ENCODE measurements around the gene ITGA5. TPM values are rescaled to one million over a fixed set of nuclear protein-coding genes. Genes with fewer than 3 reads are reported as not detected.

The ITGA5 gene
- total RNA-seq, 8 experiments from 2014 or later, result 0.22 to 64.3 (median 15.5) TPM

DNA sequence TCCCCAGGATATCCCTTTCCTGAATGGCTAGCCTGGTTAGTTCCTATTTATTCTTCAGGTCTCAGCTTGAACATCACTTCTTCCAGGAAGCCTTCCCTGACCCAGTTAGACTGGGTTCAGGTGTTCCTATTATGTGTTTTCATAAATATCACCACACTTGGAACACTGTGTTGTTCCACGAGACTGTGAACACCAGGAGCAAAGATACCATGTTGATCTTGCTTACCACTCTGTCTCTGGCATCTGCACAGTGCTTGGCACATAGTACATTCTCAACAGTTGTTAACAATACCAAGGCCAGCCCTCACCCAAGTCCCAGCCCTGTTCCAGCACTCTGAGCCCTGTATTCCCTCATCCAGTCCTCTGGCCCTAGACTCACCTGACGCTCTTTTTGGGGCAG, 20.8 kb downstream of the ITGA5 start:
- Histone ChIP-seq H3K4me1 (replicated peaks in 1 of 2) (peaks cover 0 to 4% of the 10 kb centered on the region in 2 donors), H3K4me3 (no peak overlapping the region), H3K27ac (no peak overlapping the region)
- ATAC-seq (replicated peaks in 6 of 8), result no peak
- in situ Hi-C loops (cut with MboI; ENCODE audit: low pct_unique_long_range_greater_than_20kb in 2 of 9, low sequenced_read_pairs in 9 of 9, unreplicated experiment in 9 of 9), result loop anchor here in 2 of 9 experiments (10.0 to 25.0 kb wide), 2 partner anchors 47 to 386 kb away; partner anchors contain the start of genes HOXC8 (in 1 of the 2) and HOXC9 (in 1 of the 2)
- WGBS, 10 experiments, result 78 to 100% (median 100%) methylated on average over 1 to 2 of the region's 2 CpGs; no CpG with 5 or more reads in 5 of the 10 experiments

DNA sequence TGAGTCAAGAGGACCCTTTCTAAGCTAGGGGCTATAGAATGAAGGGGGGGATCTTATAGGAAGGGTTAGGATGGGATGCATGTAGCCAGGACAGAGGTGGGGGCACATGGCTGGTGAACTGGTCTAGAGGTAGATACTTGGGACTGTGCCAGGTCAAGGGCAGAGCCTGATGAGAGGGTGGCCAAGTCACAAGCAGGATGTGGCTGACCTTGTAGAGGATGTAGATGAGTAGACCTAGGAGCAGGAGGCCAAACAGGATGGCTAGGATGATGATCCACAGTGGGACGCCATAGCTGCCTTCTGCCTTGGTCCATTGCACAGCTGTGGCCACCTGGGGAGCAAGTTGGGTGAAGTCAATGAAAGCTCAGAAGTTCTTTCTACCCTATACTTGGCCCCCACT, 21.9 kb downstream of the ITGA5 start:
- in situ Hi-C loops (cut with MboI; ENCODE audit: low pct_unique_long_range_greater_than_20kb in 2 of 9, low sequenced_read_pairs in 9 of 9, unreplicated experiment in 9 of 9), result loop anchor here in 2 of 9 experiments (10.0 to 25.0 kb wide), 2 partner anchors 48 to 385 kb away; partner anchors contain the start of genes HOXC8 (in 1 of the 2) and HOXC9 (in 1 of the 2)
- ATAC-seq (replicated peaks in 6 of 8), result no peak
- peaks cover under 1 to 8% of the 10 kb centered on the region in 2 donors for H3K4me1 ChIP-seq (replicated peaks in 1 of 2)

GRCh38 chr12:54395545-54395944, 23.5 kb downstream of the ITGA5 start:
- in situ Hi-C loops (cut with MboI; ENCODE audit: low pct_unique_long_range_greater_than_20kb in 2 of 9, low sequenced_read_pairs in 9 of 9, unreplicated experiment in 9 of 9), result loop anchor here in 2 of 9 experiments (10.0 to 25.0 kb wide), 2 partner anchors 49 to 383 kb away; partner anchors contain the start of genes HOXC8 (in 1 of the 2) and HOXC9 (in 1 of the 2)
- H3K4me3 ChIP-seq, result no peak overlapping the region
- no peak overlapping the region for H3K27ac ChIP-seq
- no peak for ATAC-seq (replicated peaks in 6 of 8)
- peaks cover 13% of the 10 kb centered on the region in 2 donors for H3K4me1 ChIP-seq (replicated peaks in 1 of 2)

More for the DNA sequence above, 21.9 kb downstream of the ITGA5 start:
- WGBS, 10 experiments, result 80 to 83% methylated on average over 1 of the region's 1 CpG; no CpG with 5 or more reads in 8 of the 10 experiments
- no peak overlapping the region for H3K4me3 ChIP-seq
- no peak overlapping the region for H3K27ac ChIP-seq

DNA sequence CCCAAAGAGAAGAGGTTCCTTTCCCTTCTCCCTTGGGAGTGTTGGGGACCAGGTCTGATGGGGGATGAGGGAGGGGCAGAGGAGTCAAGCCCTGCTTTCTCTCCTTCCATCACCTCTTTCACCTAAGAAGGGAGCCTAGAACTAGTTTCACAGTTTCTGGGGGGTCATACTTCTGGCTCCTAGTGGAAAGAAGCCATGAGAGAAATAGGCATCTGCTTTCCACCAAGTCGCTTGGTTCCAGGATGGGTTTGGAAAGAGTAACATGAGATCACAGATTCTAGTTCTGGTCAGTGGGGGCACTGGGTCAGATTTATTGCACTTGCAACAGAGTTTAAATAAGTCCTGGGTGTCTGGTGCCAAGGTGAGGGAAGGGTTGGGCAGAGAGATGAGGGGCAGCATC, 24.1 kb downstream of the ITGA5 start:
- ATAC-seq (replicated peaks in 6 of 8), result no peak
- 83 to 100% (median 83%) methylated on average over 1 of the region's 1 CpG; no CpG with 5 or more reads in 7 of the 10 experiments for WGBS, 10 experiments
- H3K4me3 ChIP-seq, result no peak overlapping the region
- H3K27ac ChIP-seq, result no peak overlapping the region
- in situ Hi-C loops (cut with MboI; ENCODE audit: low pct_unique_long_range_greater_than_20kb in 2 of 9, low sequenced_read_pairs in 9 of 9, unreplicated experiment in 9 of 9), result loop anchor here in 2 of 9 experiments (10.0 to 25.0 kb wide), 2 partner anchors 50 to 383 kb away; partner anchors contain the start of genes HOXC8 (in 1 of the 2) and HOXC9 (in 1 of the 2)
- H3K4me1 ChIP-seq (replicated peaks in 1 of 2), result peaks cover 17 to 18% of the 10 kb centered on the region in 2 donors

DNA sequence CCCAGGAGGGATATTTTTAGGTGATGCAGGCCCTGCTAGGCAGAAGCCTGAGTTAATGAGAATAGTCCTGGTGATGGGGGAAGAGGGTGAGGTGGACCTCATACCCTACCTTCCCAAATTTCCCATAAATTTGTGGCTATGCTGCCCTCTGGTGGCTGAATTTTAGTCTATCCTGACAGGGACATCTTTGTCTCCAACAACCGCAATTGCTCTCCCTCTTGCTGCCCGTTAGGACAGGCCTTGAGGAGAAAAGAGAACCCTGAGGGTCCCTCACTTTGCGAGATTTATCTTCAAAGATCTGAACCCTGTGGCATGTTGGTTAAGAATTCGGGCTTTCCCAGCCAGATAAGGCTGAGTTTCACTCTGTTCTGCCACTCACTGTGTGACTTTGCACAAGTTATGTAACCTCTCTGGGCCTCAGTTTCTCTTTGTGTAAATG, 24.8 kb downstream of the ITGA5 start:
- H3K4me3 ChIP-seq, result no peak overlapping the region
- H3K4me1 ChIP-seq (replicated peaks in 1 of 2), result peaks cover 17 to 18% of the 10 kb centered on the region in 2 donors
- peak in 3 of 8 experiments; percentile 63 to 85 (median 68) for ATAC-seq (replicated peaks in 6 of 8)
- H3K27ac ChIP-seq, result no peak overlapping the region
- WGBS, 10 experiments, result 0 to 76% (median 26%) methylated on average over 1 to 4 of the region's 4 CpGs; no CpG with 5 or more reads in 2 of the 10 experiments
- in situ Hi-C loops (cut with MboI; ENCODE audit: low pct_unique_long_range_greater_than_20kb in 2 of 9, low sequenced_read_pairs in 9 of 9, unreplicated experiment in 9 of 9), result loop anchor here in 2 of 9 experiments (10.0 to 25.0 kb wide), 2 partner anchors 51 to 382 kb away; partner anchors contain the start of genes HOXC8 (in 1 of the 2) and HOXC9 (in 1 of the 2)

DNA sequence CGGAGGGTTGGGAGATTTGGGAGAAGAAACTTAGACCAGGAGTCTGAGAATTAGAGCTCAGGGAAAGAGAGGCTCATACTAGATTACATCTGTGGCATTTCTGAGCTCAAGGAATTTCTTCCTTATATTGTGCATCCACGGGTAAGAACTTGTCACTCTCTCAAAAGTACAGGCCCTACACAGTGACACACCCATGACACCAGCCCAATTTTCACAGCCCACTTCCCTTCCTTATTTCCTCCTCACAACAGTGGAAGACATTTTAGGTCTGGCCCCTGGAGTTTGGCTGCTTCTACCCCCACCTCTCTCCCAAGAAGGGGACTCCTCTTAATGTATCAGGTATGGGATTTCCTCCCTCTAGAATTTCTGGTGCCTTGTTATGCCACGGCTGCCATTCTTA, 25.3 kb downstream of the ITGA5 start:
- ATAC-seq (replicated peaks in 6 of 8), result no peak
- 0 to 88% (median 65%) methylated on average over 1 to 3 of the region's 3 CpGs; no CpG with 5 or more reads in 2 of the 10 experiments for WGBS, 10 experiments
- Histone ChIP-seq H3K27ac (no peak overlapping the region), H3K4me1 (replicated peaks in 1 of 2) (peaks cover 17 to 22% of the 10 kb centered on the region in 2 donors), H3K4me3 (no peak overlapping the region)
- in situ Hi-C loops (cut with MboI; ENCODE audit: low pct_unique_long_range_greater_than_20kb in 2 of 9, low sequenced_read_pairs in 9 of 9, unreplicated experiment in 9 of 9), result loop anchor here in 2 of 9 experiments (10.0 to 25.0 kb wide), 2 partner anchors 51 to 381 kb away; partner anchors contain the start of genes HOXC8 (in 1 of the 2) and HOXC9 (in 1 of the 2)

DNA sequence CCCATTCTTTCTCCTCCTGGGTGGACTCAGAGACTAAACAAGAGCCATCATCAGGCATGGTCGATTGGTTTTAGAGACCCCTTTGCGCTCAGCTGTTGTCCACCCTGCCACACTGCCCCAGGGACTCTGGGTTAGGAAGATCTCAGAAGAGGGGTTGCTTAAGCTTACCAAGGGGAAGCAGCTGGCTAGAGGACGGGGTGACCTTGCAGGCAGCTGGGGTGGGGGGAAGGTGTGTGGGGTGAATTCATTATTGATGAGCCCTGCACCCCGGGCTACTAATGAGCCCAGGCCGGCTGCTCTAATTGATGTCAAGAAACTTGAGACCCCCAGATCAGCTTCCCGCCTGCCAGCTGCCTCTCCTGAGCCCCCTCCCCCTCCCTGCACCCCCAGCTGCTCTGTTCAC, 25.9 kb downstream of the ITGA5 start:
- ATAC-seq (replicated peaks in 6 of 8), result no peak
- 85% methylated on average over 3 of the region's 6 CpGs; no CpG with 5 or more reads in 9 of the 10 experiments for WGBS, 10 experiments
- Histone ChIP-seq H3K4me3 (no peak overlapping the region), H3K4me1 (replicated peaks in 1 of 2) (peaks cover 17 to 26% of the 10 kb centered on the region in 2 donors), H3K27ac (no peak overlapping the region)
- in situ Hi-C loops (cut with MboI; ENCODE audit: low pct_unique_long_range_greater_than_20kb in 2 of 9, low sequenced_read_pairs in 9 of 9, unreplicated experiment in 9 of 9), result loop anchor here in 2 of 9 experiments (10.0 to 25.0 kb wide), 2 partner anchors 52 to 381 kb away; partner anchors contain the start of genes HOXC8 (in 1 of the 2) and HOXC9 (in 1 of the 2)

- 67 to 100% (median 100%) methylated on average over 1 to 4 of the region's 8 CpGs for WGBS, 10 experiments
- no peak overlapping the region for H3K4me3 ChIP-seq
- peaks cover 22 to 31% of the 10 kb centered on the region in 2 donors for H3K4me1 ChIP-seq (replicated peaks in 1 of 2)
- no peak for ATAC-seq (replicated peaks in 6 of 8)
- no peak overlapping the region for H3K27ac ChIP-seq
- in situ Hi-C loops (cut with MboI; ENCODE audit: low pct_unique_long_range_greater_than_20kb in 2 of 9, low sequenced_read_pairs in 9 of 9, unreplicated experiment in 9 of 9), result loop anchor here in 2 of 9 experiments (10.0 to 25.0 kb wide), 2 partner anchors 52 to 380 kb away; partner anchors contain the start of genes HOXC8 (in 1 of the 2) and HOXC9 (in 1 of the 2)
Measured at GRCh38 chr12:54392485-54393206, 26.4 kb downstream of the ITGA5 start.

DNA sequence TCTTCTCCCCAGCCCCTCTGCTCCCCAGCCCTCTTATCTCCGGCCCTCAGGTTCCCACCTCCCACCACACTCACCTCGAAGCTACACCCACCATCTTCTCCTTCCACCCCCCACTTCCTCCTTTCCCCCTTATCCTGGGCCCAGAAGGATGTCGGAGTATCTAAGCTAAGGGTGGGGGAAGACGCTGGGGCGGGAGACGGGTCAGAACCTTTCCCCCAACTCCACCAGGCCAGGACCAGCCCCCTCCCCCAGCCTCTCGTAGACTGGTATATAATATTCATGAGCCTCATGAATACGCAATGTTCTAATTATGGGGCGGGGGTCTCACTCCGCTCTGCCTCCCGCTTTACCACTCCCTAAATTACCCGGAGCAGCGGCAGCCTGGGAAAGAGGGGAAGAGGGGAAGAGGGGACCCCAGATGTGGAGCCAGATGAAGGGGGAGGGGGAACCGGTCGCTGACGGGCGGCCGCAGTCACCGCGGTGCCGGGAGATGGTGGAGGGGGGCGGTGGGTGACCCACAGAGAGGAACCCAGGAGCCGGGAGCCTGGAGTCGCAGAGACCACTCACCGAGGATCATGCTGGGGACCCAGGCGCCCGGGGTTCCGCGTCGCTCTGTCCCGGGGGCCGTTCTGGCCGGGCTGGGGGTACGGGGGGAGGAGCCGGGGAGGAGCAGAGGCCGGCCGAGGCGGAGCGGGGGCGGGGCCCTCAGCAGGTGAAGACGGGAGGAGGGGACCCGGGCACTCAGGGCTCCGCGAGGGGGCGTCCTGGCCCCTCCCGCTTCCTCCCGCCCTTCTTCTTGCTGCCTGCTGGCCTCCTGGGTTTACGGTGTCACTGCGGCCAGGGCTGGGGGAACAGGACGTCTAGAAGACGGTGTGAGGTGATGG, 28.2 kb downstream of the ITGA5 start:
- in situ Hi-C loops (cut with MboI; ENCODE audit: low pct_unique_long_range_greater_than_20kb in 2 of 9, low sequenced_read_pairs in 9 of 9, unreplicated experiment in 9 of 9), result loop anchor here in 2 of 9 experiments (10.0 to 25.0 kb wide), 2 partner anchors 54 to 379 kb away; partner anchors contain the start of genes HOXC8 (in 1 of the 2) and HOXC9 (in 1 of the 2)
- Histone ChIP-seq H3K4me3 (peak overlapping the region; percentile 31 to 45 (median 42)), H3K27ac (peak overlapping the region in 1 of 2 donors; percentile 44), H3K4me1 (replicated peaks in 1 of 2) (peaks cover 30 to 41% of the 10 kb centered on the region in 2 donors)
- ATAC-seq (replicated peaks in 6 of 8), result peak in 5 of 8 experiments; percentile 60 to 77 (median 72)
- WGBS, 10 experiments, result no CpG with 5 or more reads among the region's 51 CpGs

GRCh38 chr12:54390176-54390667, 28.8 kb downstream of the ITGA5 start:
- no peak overlapping the region for H3K27ac ChIP-seq
- 60% methylated on average over 1 of the region's 7 CpGs; no CpG with 5 or more reads in 9 of the 10 experiments for WGBS, 10 experiments
- ATAC-seq (replicated peaks in 6 of 8), result peak in 5 of 8 experiments; percentile 36 to 62 (median 50)
- H3K4me3 ChIP-seq, result peak overlapping the region in 1 of 5 donors; percentile 42
- in situ Hi-C loops (cut with MboI; ENCODE audit: low pct_unique_long_range_greater_than_20kb in 2 of 9, low sequenced_read_pairs in 9 of 9, unreplicated experiment in 9 of 9), result loop anchor here in 2 of 9 experiments (10.0 to 25.0 kb wide), 2 partner anchors 55 to 378 kb away; partner anchors contain the start of genes HOXC8 (in 1 of the 2) and HOXC9 (in 1 of the 2)
- H3K4me1 ChIP-seq (replicated peaks in 1 of 2), result peaks cover 35 to 48% of the 10 kb centered on the region in 2 donors

DNA sequence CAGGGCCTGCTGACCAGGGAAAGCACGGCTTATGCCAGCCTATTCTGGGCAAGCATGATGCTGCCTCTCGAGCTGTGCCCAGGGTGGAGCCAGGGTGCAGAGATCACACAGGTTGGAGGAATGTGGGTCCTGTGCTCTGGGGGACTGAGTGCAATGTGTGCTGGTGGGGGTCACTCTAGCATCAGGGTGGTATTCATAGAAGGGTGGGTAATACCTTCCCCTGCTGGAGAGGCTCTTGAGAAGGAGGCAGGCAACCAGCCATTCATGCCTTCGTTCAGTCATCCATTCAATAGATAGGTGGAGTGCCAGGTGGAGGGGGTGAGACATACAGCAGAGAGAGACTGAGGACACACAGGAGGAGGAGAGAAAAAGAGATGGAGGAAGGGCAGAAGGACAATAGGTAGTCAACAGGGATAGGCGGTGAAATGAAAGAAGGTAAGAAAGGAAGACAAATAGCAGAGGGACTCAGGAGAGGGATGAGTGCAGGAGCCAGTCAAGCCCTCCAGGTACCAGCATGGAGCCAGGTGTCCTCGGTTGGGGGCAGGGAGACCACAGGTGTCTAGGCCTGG, 29.4 kb downstream of the ITGA5 start:
- Histone ChIP-seq H3K4me3 (no peak overlapping the region), H3K27ac (no peak overlapping the region), H3K4me1 (replicated peaks in 1 of 2) (peaks cover 41 to 50% of the 10 kb centered on the region in 2 donors)
- ATAC-seq (replicated peaks in 6 of 8), result no peak
- in situ Hi-C loops (cut with MboI; ENCODE audit: low pct_unique_long_range_greater_than_20kb in 2 of 9, low sequenced_read_pairs in 9 of 9, unreplicated experiment in 9 of 9), result loop anchor here in 2 of 9 experiments (10.0 to 25.0 kb wide), 2 partner anchors 55 to 377 kb away; partner anchors contain the start of genes HOXC8 (in 1 of the 2) and HOXC9 (in 1 of the 2)
- 70 to 100% (median 90%) methylated on average over 1 to 4 of the region's 5 CpGs; no CpG with 5 or more reads in 1 of the 10 experiments for WGBS, 10 experiments

Data from motor neuron (in vitro differentiated cells).